CD4-positive, alpha-beta T cell (primary cell): ENCODE measurements around the gene UBTD1. TPM values are rescaled to one million over a fixed set of nuclear protein-coding genes. Genes with fewer than 3 reads are reported as not detected.
"Not testable (repeated sequence)": the region's sequence is repeated elsewhere in the genome, so short reads cannot be mapped to it uniquely, and the experiment has no call there.

ENCODE experiments used
- ATAC-seq: fragments of 200-7000 bp; cut with Tn5 transposase; one replicate; pipeline ENCODE4 v1.10.0; 2022; ENCODE audit warnings: mild to moderate bottlenecking; ENCODE audit not compliant: poor library complexity
- CTCF ChIA-PET: fragments of 350-600 bp; sonication (Branson Sonifier 250); formaldehyde crosslinking; loops from one replicate; lab custom pipeline; 2021; ENCODE audit warnings: antibody characterized with exemption, inconsistent platforms; lab: Charles Lee
- POLR2A ChIA-PET: fragments of 350-600 bp; sonication (Branson Sonifier 250); formaldehyde crosslinking; loops from one replicate; lab custom pipeline; 2021; ENCODE audit warnings: antibody characterized with exemption, inconsistent platforms; lab: Charles Lee
- DNase-seq, 14 experiments: peaks; one replicate each; pipeline ENCODE4 v3.0.0-alpha.2; 2013 to 2020; ENCODE audit warnings: mixed read lengths in 2 of 14
- H3K27ac ChIP-seq, 2 donors: one replicate each; pipeline versions ENCODE4 v1.5.1 to v1.7.0; 2013; ENCODE audit warnings: low read length in 2 of 2, low read depth in 1 of 2, mild to moderate bottlenecking in 1 of 2
- H3K27me3 ChIP-seq, 2 experiments: 1 replicate in 1 of 2; 2 replicates in 1 of 2; pipeline versions ENCODE4 v1.6.1 to v1.7.0; 2013; ENCODE audit warnings: low read length in 2 of 2, control low read depth in 1 of 2, mild to moderate bottlenecking in 1 of 2, moderate library complexity in 1 of 2; ENCODE audit not compliant: insufficient read depth in 2 of 2, control insufficient read depth in 1 of 2
- H3K36me3 ChIP-seq: one replicate; pipeline ENCODE4 v1.6.1; 2013; ENCODE audit warnings: low read length, control low read depth; ENCODE audit not compliant: insufficient read depth
- H3K4me1 ChIP-seq: one replicate; pipeline ENCODE4 v1.6.1; 2013; ENCODE audit warnings: low read length, control low read depth; ENCODE audit not compliant: insufficient read depth
- H3K4me3 ChIP-seq: one replicate; pipeline ENCODE4 v1.5.1; 2013; ENCODE audit warnings: mild to moderate bottlenecking, low read length, moderate library complexity
- H3K9me3 ChIP-seq, 2 experiments: 1 replicate in 1 of 2; 2 replicates in 1 of 2; pipeline versions ENCODE4 v1.6.1 to v1.7.0; 2013; ENCODE audit warnings: low read length in 2 of 2, mild to moderate bottlenecking in 2 of 2, control low read depth in 1 of 2, moderate library complexity in 1 of 2; ENCODE audit not compliant: control insufficient read depth in 1 of 2, insufficient read depth in 1 of 2
- H3K27ac Mint-ChIP-seq: one replicate; pipeline ENCODE4 v1.8.0; 2020; ENCODE audit warnings: mixed read lengths
- H3K27me3 Mint-ChIP-seq: one replicate; pipeline ENCODE4 v1.8.0; 2021; ENCODE audit warnings: mixed read lengths
- H3K36me3 Mint-ChIP-seq: one replicate; pipeline ENCODE4 v1.8.0; 2021; ENCODE audit warnings: low read depth, mixed read lengths
- H3K4me1 Mint-ChIP-seq: one replicate; pipeline ENCODE4 v1.8.0; 2021; ENCODE audit warnings: low read depth, mixed read lengths
- H3K4me3 Mint-ChIP-seq: one replicate; pipeline ENCODE4 v1.8.0; 2020; ENCODE audit warnings: mild to moderate bottlenecking, mixed read lengths
- H3K9me3 Mint-ChIP-seq: one replicate; pipeline ENCODE4 v1.8.0; 2020; ENCODE audit warnings: mixed read lengths
- intact Hi-C, 2 experiments: fragments of 100-400 bp; cut with DNase I in 1 of 2; cut with micrococcal nuclease in 1 of 2; formaldehyde crosslinking; loops; one replicate each; pipeline versions ENCODE4 v1.15.1 to v1.9.0; 2023 to 2025; cut with DNase I, micrococcal nuclease
- total RNA-seq, 174 experiments: library from RNA in 2 of 174; stranded (reverse) in 2 of 174; gene quantifications; one replicate each; pipeline ENCODE4 v1.2.3 and lab custom pipeline; 2021 to 2026
- TF ChIP-seq, protein P1 (sequence below): fragments of 200-600 bp; IDR thresholded peaks from one replicate; pipeline ENCODE4 v1.8.0; 2022; ENCODE audit warnings: antibody characterized with exemption, mild to moderate bottlenecking

UBTD1 gene
- total RNA-seq, 2 experiments from 2014 or later, result 0.56 to 0.80 TPM

- H3K4me3 Mint-ChIP-seq, result no peak overlapping the region
- POLR2A ChIA-PET, result no interaction called here
- intact Hi-C loops, result no loop called here
- no peaks in the 10 kb centered on the region for H3K4me1 Mint-ChIP-seq
- peaks cover 97% of the 10 kb centered on the region for H3K36me3 Mint-ChIP-seq
- Histone ChIP-seq H3K27me3 (no peaks in the 10 kb centered on the region), H3K4me3 (no peak overlapping the region), H3K27ac (no peak overlapping the region), H3K36me3 (peaks cover 94% of the 10 kb centered on the region), H3K9me3 (no peaks in the 10 kb centered on the region), H3K4me1 (no peaks in the 10 kb centered on the region)
- H3K27me3 Mint-ChIP-seq, result no peaks in the 10 kb centered on the region
- ATAC-seq (no peak), DNase-seq (no peak)
- H3K9me3 Mint-ChIP-seq, result no peaks in the 10 kb centered on the region
- TF ChIP-seq, protein P1, sequence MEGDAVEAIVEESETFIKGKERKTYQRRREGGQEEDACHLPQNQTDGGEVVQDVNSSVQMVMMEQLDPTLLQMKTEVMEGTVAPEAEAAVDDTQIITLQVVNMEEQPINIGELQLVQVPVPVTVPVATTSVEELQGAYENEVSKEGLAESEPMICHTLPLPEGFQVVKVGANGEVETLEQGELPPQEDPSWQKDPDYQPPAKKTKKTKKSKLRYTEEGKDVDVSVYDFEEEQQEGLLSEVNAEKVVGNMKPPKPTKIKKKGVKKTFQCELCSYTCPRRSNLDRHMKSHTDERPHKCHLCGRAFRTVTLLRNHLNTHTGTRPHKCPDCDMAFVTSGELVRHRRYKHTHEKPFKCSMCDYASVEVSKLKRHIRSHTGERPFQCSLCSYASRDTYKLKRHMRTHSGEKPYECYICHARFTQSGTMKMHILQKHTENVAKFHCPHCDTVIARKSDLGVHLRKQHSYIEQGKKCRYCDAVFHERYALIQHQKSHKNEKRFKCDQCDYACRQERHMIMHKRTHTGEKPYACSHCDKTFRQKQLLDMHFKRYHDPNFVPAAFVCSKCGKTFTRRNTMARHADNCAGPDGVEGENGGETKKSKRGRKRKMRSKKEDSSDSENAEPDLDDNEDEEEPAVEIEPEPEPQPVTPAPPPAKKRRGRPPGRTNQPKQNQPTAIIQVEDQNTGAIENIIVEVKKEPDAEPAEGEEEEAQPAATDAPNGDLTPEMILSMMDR, result no peak
- H3K27ac Mint-ChIP-seq, result no peak overlapping the region
- CTCF ChIA-PET, result no interaction called here
Measured at GRCh38 chr10:97465982-97466381, 32.7 kb upstream of the UBTD1 start.

DNA sequence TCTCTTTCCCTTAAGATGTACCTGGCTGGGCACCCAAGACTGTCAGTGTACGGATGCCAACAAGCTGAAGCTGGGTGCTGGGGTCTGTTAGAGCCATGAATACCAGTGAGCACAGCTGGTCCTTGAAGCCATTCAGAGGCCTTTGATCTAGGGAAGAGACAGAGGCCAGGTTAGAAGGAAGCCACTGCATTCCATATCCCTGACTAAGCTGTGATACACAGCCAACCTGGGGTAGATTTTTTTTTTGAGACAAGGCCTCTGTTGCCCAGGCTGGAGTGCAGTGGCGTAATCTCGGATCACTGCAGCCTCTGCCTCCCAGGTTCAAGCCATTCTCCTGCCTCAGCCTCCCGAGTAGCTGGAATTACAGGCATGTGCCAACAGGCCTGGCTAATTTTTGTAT lies 32.0 kb upstream of the UBTD1 start:
- Histone ChIP-seq H3K27me3 (no peaks in the 10 kb centered on the region), H3K9me3 (no peaks in the 10 kb centered on the region), H3K36me3 (peaks cover 86% of the 10 kb centered on the region), H3K27ac (no peak overlapping the region), H3K4me3 (no peak overlapping the region), H3K4me1 (no peaks in the 10 kb centered on the region)
- Mint-ChIP-seq H3K27me3 (no peaks in the 10 kb centered on the region), H3K4me3 (no peak overlapping the region), H3K9me3 (no peaks in the 10 kb centered on the region), H3K27ac (no peak overlapping the region), H3K4me1 (no peaks in the 10 kb centered on the region), H3K36me3 (peaks cover 95% of the 10 kb centered on the region)
- DNase-seq (no peak), ATAC-seq (no peak)
- intact Hi-C loops, result no loop called here
- TF ChIP-seq, protein P1, result no peak
- CTCF ChIA-PET, result no interaction called here
- POLR2A ChIA-PET, result interaction anchor here (1.0 kb wide), 1 partner anchor 86 kb away, joined by 5 read pairs; no protein-coding TSS in a partner anchor

DNA sequence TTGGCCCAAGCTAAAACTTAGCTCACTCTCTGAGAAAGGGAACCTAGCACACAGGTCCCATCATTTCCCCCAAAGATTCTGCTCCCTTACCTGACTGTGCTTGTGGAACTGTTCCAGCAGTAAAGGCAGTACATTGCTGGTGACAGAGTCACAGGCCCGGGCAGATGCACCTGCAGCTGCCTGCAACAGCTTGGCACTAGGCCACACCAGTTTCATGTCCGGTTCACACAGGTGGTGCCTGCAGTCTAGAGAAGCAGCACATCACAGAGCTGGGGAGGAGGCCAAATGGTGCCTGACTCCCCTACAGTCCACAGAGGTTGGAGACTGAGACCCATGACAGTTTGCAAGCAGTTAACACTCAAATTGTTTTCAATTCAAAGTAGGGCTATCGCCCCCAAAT lies 30.6 kb upstream of the UBTD1 start:
- Mint-ChIP-seq H3K4me1 (no peaks in the 10 kb centered on the region), H3K27ac (no peak overlapping the region), H3K4me3 (no peak overlapping the region), H3K9me3 (no peaks in the 10 kb centered on the region), H3K36me3 (peaks cover 95% of the 10 kb centered on the region), H3K27me3 (no peaks in the 10 kb centered on the region)
- no peaks in the 10 kb centered on the region for H3K9me3 ChIP-seq
- no peak for ATAC-seq
- no peak overlapping the region for H3K27ac ChIP-seq
- H3K4me3 ChIP-seq, result no peak overlapping the region
- no peaks in the 10 kb centered on the region for H3K4me1 ChIP-seq
- ChIA-PET CTCF (interaction anchor here (1.0 kb wide), 1 partner anchor 27 kb away, joined by 3 read pairs; no protein-coding TSS in a partner anchor), POLR2A (no interaction called here)
- H3K36me3 ChIP-seq, result peaks cover 73% of the 10 kb centered on the region
- no peaks in the 10 kb centered on the region for H3K27me3 ChIP-seq
- TF ChIP-seq, protein P1, result no peak
- intact Hi-C loops, result no loop called here
- DNase-seq, result no peak

GRCh38 chr10:97468781-97469180 lies 29.9 kb upstream of the UBTD1 start:
- H3K9me3 Mint-ChIP-seq, H3K27ac ChIP-seq, H3K27me3 ChIP-seq, DNase-seq, H3K27me3 Mint-ChIP-seq, H3K4me3 Mint-ChIP-seq, H3K4me1 ChIP-seq, ATAC-seq, H3K9me3 ChIP-seq, POLR2A ChIA-PET, H3K4me1 Mint-ChIP-seq, H3K4me3 ChIP-seq, intact Hi-C loops, H3K27ac Mint-ChIP-seq: not testable (repeated sequence)
- H3K36me3 Mint-ChIP-seq, result peaks cover 95% of the 10 kb centered on the region
- H3K36me3 ChIP-seq, result peaks cover 73% of the 10 kb centered on the region
- CTCF ChIA-PET, result interaction anchor here (1.0 kb wide), 1 partner anchor 26 kb away, joined by 3 read pairs; no protein-coding TSS in a partner anchor
